Smooth muscle cell (in vitro differentiated cells): ENCODE results near the gene PLIN3. TPM values are rescaled to one million over a fixed set of nuclear protein-coding genes. Genes with fewer than 3 reads are reported as not detected.
A peak's percentile ranks its signal among the peaks of the same experiment; 100 is the strongest.

ENCODE experiments used
- DNase-seq: peaks from one replicate; lab custom pipeline; 2025; ENCODE audit not compliant: unreplicated experiment; lab: John Stamatoyannopoulos, UW
- H2AFZ ChIP-seq: fragments of 200-600 bp; sonication (generic); 2 replicates; pipeline ENCODE4 v1.6.0; 2016; ENCODE audit warnings: antibody characterized with exemption, low read depth, mild to moderate bottlenecking
- H3F3A ChIP-seq: fragments of 200-600 bp; sonication (generic); 2 replicates; pipeline ENCODE4 v1.6.0; 2017; ENCODE audit warnings: antibody characterized with exemption, low read depth
- H3K27ac ChIP-seq: fragments of 200-600 bp; sonication (generic); 2 replicates; pipeline ENCODE4 v1.5.1; 2016; ENCODE audit warnings: low read depth, mild to moderate bottlenecking
- H3K27me3 ChIP-seq: fragments of 200-600 bp; sonication (generic); 2 replicates; pipeline ENCODE4 v1.6.1; 2016; ENCODE audit warnings: low read depth, mild to moderate bottlenecking
- H3K36me3 ChIP-seq: fragments of 200-600 bp; sonication (generic); 2 replicates; pipeline ENCODE4 v1.5.1; 2016; ENCODE audit warnings: low read depth
- H3K4me1 ChIP-seq: fragments of 200-600 bp; sonication (generic); 2 replicates; pipeline ENCODE4 v1.5.1; 2016; ENCODE audit warnings: low read depth
- H3K4me2 ChIP-seq: fragments of 200-600 bp; sonication (generic); 2 replicates; pipeline ENCODE4 v1.6.0; 2016; ENCODE audit warnings: mild to moderate bottlenecking
- H3K4me3 ChIP-seq: fragments of 200-600 bp; sonication (generic); 2 replicates; pipeline ENCODE4 v1.5.1; 2016; ENCODE audit warnings: mild to moderate bottlenecking
- H3K79me2 ChIP-seq: fragments of 200-600 bp; sonication (generic); 2 replicates; pipeline ENCODE4 v1.6.0; 2016; ENCODE audit warnings: low read depth, mild to moderate bottlenecking
- H3K9ac ChIP-seq: fragments of 200-600 bp; sonication (generic); 2 replicates; pipeline ENCODE4 v1.6.0; 2016; ENCODE audit warnings: low read depth
- H3K9me3 ChIP-seq: fragments of 200-600 bp; sonication (generic); replicated peaks from 2 replicates; pipeline ENCODE4 v1.5.1; 2016; ENCODE audit warnings: low read depth
- H4K20me1 ChIP-seq: fragments of 200-600 bp; sonication (generic); 2 replicates; pipeline ENCODE4 v1.6.0; 2016; ENCODE audit warnings: low read depth
- CTCF ChIP-seq: fragments of 200-600 bp; sonication (generic); IDR thresholded peaks from 2 replicates; pipeline ENCODE4 v1.5.1; 2017; ENCODE audit warnings: borderline replicate concordance, mild to moderate bottlenecking, antibody characterized with exemption; ENCODE audit not compliant: insufficient read depth, poor library complexity, severe bottlenecking
- WGBS: methylation state at CpG from one replicate; pipeline ENCODE4 v1.1.7; 2016; ENCODE audit warnings: low lambda C conversion rate; 5-methylcytosine and 5-hydroxymethylcytosine counted together
- polyA plus RNA-seq: library from polyadenylated mRNA; unstranded; fragments of >200 nt; fragmentation: Nextera tagmentation; extraction: Ambion mirVana; gene quantifications from 2 replicates; pipeline ENCODE4 v1.2.1, GENCODE V29; 2016
- total RNA-seq: library from RNA; depleted of rRNA; stranded (reverse); fragments of >200 nt; gene quantifications from 2 replicates; pipeline ENCODE4 v1.2.3, GENCODE V29; 2014

Gene PLIN3
- total and polyA plus RNA-seq, 2 experiments from 2014 or later, result 102 to 202 TPM

- H3K4me3 ChIP-seq, result no peak overlapping the region
- H2AFZ ChIP-seq, result no peak overlapping the region
- TF ChIP-seq CTCF, result no peak
- H3K79me2 ChIP-seq, result no peaks in the 10 kb centered on the region
- no peak for DNase-seq
- H3K9ac ChIP-seq, result no peak overlapping the region
- 97% methylated on average over 6 of the region's 6 CpGs for WGBS
- no peaks in the 10 kb centered on the region for H3K9me3 ChIP-seq
- H3K4me2 ChIP-seq, result no peak overlapping the region
- H3F3A ChIP-seq, result no peaks in the 10 kb centered on the region
- peaks cover 32% of the 10 kb centered on the region for H4K20me1 ChIP-seq
- no peaks in the 10 kb centered on the region for H3K4me1 ChIP-seq
- H3K27ac ChIP-seq, result no peak overlapping the region
- H3K27me3 ChIP-seq, result no peaks in the 10 kb centered on the region
- no peaks in the 10 kb centered on the region for H3K36me3 ChIP-seq
Measured at GRCh38 chr19:4852484-4852883, 15.0 kb downstream of the PLIN3 start.

- WGBS, result 89% methylated on average over 28 of the region's 42 CpGs
- peak; percentile 69 for TF ChIP-seq CTCF
Measured at GRCh38 chr19:4851551-4852290, 15.7 kb downstream of the PLIN3 start.

GRCh38 chr19:4849019-4849418 is 18.4 kb downstream of the PLIN3 start:
- WGBS, result 100% methylated on average over 7 of the region's 7 CpGs
- Histone ChIP-seq H3K4me1 (no peaks in the 10 kb centered on the region), H3K27ac (no peak overlapping the region), H2AFZ (no peak overlapping the region), H3K4me3 (no peak overlapping the region), H3K4me2 (no peak overlapping the region), H3F3A (no peaks in the 10 kb centered on the region), H3K36me3 (peaks cover 10% of the 10 kb centered on the region), H3K9ac (no peak overlapping the region), H3K27me3 (no peaks in the 10 kb centered on the region), H4K20me1 (peaks cover 30% of the 10 kb centered on the region), H3K9me3 (no peaks in the 10 kb centered on the region), H3K79me2 (no peaks in the 10 kb centered on the region)
- no peak for DNase-seq
- no peak for TF ChIP-seq CTCF

More at GRCh38 chr19:4851551-4852290, 15.7 kb downstream of the PLIN3 start:
- H3K9ac ChIP-seq, result no peak overlapping the region
- no peak overlapping the region for H3K4me2 ChIP-seq
- DNase-seq, result peak; percentile 2
- no peaks in the 10 kb centered on the region for H3K27me3 ChIP-seq
- H3K9me3 ChIP-seq, result no peaks in the 10 kb centered on the region
- no peaks in the 10 kb centered on the region for H3F3A ChIP-seq
- no peak overlapping the region for H2AFZ ChIP-seq
- H3K27ac ChIP-seq, result no peak overlapping the region
- no peaks in the 10 kb centered on the region for H3K79me2 ChIP-seq
- peaks cover 30% of the 10 kb centered on the region for H4K20me1 ChIP-seq
- H3K36me3 ChIP-seq, result no peaks in the 10 kb centered on the region
- no peak overlapping the region for H3K4me3 ChIP-seq
- H3K4me1 ChIP-seq, result no peaks in the 10 kb centered on the region
